NCI-H82 treated with DMSO at 0.1 percent for 48 hours (cell line): ENCODE data around the gene POLR1D.

Experiments
- DNase-seq: peaks from one replicate; lab custom pipeline; 2025; ENCODE audit not compliant: unreplicated experiment; lab: John Stamatoyannopoulos, UW

Gene POLR1D

GRCh38 chr13:27670861-27671260 lies 49.2 kb downstream of the POLR1D start:
- no peak for DNase-seq

DNA sequence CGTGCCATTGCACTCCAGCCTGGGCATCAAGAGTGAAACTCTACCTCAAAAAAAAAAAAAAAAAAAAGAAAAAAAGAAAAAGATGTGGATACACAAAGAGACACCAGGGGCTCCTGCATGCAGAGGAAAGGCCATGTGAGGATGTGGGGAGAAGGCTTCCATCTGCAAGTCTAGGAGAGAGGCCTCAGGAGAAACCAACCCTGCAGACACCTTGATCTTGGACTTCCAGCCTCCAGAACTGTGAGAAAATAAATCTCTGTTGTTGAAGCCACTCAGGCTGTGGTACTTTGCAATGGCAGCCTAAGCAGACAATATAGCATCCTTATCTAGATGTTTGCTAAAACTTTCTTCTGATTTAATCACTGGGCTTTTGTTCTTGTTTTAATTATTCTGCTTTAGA lies 50.3 kb downstream of the POLR1D start:
- DNase-seq: no peak
